ENCODE measurements around the gene DPP10.

DPP10 gene

GRCh38 chr2:115568643-115569042, 1126.2 kb downstream of the DPP10 start:
- DNase-seq (ENCODE audit: low spot score), result no peak

DNA sequence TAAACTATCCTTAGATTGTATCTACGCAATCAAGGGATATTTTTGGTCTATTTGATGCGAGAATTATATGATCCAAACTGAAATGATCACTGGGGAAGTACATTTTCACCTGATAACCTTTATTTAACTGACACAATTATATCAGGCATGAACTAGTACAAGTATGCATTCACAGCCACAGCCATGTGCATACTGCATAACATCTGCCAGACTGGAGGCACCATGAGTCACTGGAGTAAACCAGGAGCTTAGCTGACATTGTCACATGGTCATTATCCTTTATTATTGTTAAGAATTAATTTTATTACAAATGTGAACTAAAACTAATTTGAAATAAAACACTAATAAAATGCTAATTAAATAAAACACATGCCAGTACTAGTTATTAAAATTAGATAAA, 1127.1 kb downstream of the DPP10 start:
- no peak for DNase-seq (ENCODE audit: low spot score)

GRCh38 chr2:115572746-115573145, 1130.3 kb downstream of the DPP10 start:
- DNase-seq (ENCODE audit: low spot score), result no peak

GRCh38 chr2:115573756-115574155, 1131.3 kb downstream of the DPP10 start:
- DNase-seq (ENCODE audit: low spot score), result no peak

- no peak for DNase-seq (ENCODE audit: low spot score)
Observed at GRCh38 chr2:115574667-115575066, 1132.2 kb downstream of the DPP10 start.

GRCh38 chr2:115580784-115581183, 1138.3 kb downstream of the DPP10 start:
- DNase-seq (ENCODE audit: low spot score), result no peak

GRCh38 chr2:115584507-115584906, 1142.1 kb downstream of the DPP10 start:
- no peak for DNase-seq (ENCODE audit: low spot score)

DNA sequence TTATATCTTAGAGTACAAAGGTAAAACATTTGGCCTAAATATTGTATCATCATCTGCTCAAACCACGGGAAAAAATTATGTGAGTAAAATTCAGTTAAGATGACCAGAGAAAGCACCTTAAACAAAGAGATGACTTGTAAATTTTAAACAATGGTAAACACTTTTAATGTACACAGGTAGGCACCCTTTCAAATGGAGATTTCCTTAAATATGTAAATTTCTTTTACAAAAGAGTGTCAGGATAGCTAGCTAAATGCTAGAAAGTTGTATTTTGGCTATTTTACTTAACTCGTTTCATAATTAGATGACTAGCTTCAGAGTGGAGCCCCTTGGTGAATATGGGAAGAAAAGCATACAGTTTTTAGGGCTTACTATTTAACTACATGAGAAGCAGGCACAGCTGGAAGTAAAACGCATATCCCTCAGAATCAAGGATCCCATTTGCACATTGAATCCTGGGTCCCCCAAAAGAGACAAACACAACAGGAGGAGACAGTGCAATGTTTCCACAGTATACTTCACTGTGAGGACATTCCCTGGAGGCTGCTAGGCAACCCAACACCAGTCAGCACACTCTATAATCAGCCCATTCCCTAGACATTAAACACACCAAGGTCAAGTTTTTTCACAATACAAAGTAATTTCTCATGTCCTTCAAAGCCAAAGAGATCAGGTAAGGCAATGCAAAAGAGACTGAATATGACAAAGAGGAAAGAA, 1154.4 kb downstream of the DPP10 start:
- no peak for DNase-seq (ENCODE audit: low spot score)

DNA sequence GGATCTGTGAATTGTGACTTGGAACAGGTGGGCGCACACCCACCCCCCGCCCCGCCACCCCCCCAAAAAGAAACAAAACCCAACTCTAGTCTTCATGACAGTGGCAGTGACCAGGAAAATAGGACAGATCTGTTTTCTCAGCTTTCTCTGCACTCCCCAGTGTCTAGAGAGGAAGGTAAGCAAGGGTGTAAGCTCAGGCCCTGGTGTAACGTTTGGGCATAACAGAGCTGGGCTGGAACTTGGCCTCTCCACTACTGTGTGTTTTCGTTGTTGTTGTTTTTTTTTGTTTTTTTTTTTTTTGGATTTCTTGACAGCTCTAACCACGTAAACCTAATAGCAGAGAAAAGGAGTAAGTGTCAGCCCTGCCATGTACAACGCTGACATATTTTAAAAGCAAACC, 1160.8 kb downstream of the DPP10 start:
- DNase-seq (ENCODE audit: low spot score), result no peak

GRCh38 chr2:115606350-115606749, 1163.9 kb downstream of the DPP10 start:
- DNase-seq (ENCODE audit: low spot score), result no peak

DNA sequence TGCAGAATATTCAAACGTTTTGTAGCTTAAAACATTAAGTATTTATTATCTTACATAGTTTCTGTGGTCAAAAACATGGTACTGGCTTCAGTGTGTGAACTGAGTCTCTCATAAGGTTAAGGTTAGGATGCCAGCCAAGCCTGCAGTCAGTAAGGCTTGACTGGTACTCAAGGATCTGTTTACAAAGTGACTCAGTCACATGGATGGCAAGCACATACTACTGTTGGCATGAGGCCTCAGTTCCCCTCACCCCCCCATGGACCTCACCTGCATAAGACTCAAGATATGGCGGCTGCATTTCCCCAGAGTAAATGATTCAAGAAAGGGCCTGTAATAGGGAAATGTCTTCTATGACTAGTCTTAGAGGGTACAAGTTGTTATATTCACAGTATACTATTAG, 1167.5 kb downstream of the DPP10 start:
- DNase-seq (ENCODE audit: low spot score), result no peak

DNA sequence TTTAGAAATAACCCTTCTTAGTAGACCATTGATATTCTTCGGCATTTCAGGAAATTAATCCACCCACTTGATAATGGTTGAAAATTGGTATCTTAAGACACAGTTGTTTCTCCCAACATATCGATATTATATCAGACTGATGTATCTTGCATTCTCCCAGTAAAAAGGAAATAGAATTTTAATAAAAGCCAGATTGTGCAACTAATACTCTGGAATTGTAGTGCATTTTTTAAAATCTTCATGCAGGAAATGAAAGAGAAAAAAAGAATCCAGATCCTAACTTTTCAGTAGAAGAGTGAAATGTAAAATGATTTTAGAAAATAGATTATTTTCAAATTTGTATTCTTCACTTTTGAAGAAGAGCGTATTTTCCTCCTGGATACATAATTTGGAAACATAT, 1168.4 kb downstream of the DPP10 start:
- DNase-seq (ENCODE audit: low spot score), result no peak

GRCh38 chr2:115624332-115624731, 1181.9 kb downstream of the DPP10 start:
- DNase-seq (ENCODE audit: low spot score), result no peak

GRCh38 chr2:115634578-115634977, 1192.1 kb downstream of the DPP10 start:
- no peak for DNase-seq (ENCODE audit: low spot score)

DNA sequence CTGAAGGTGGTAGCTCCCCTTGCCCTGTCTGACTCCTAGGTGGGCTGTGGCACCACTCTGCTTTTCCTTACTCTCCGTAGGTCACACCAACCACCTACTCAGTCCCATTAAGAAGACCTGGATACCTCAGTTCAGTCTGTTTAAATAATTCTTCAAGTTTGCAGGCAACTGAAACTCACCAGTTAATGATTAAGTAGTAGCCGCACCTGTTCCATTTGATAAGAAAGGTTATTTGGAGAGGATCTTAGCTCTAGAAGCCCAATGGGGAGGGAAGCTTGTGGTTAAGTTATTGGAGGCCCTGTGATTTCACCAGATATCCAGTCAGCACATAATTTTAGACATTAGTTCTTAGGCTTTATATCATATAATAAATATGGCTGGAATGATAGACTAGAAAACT, 1193.0 kb downstream of the DPP10 start:
- no peak for DNase-seq (ENCODE audit: low spot score)

DNA sequence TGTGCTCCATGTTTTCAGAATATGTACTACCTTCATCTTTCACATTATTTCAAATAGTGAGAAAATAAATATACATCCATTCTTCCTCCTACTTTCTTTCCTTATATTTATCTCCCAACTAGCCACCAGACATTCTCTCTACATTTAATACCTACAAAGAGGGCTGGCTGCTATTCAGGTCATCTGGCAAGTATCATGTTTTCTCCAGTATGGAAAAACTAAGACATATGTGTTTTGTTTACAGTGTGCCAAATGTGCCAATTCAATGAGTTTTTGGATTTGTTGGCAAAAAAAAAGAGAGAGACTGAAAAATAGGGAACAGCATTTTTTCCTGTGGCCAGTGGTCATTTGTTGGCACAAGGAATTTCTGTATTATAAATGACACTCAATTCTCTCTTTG, 1207.3 kb downstream of the DPP10 start:
- no peak for DNase-seq (ENCODE audit: low spot score)

- DNase-seq (ENCODE audit: low spot score), result no peak
Observed at GRCh38 chr2:115650827-115651226, 1208.4 kb downstream of the DPP10 start.

GRCh38 chr2:115652652-115653051, 1210.2 kb downstream of the DPP10 start:
- DNase-seq (ENCODE audit: low spot score), result no peak

- no peak for DNase-seq (ENCODE audit: low spot score)
Observed at GRCh38 chr2:115654362-115654761, 1211.9 kb downstream of the DPP10 start.

- DNase-seq (ENCODE audit: low spot score), result no peak
Observed at GRCh38 chr2:115678129-115678528, 1235.7 kb downstream of the DPP10 start.

DNA sequence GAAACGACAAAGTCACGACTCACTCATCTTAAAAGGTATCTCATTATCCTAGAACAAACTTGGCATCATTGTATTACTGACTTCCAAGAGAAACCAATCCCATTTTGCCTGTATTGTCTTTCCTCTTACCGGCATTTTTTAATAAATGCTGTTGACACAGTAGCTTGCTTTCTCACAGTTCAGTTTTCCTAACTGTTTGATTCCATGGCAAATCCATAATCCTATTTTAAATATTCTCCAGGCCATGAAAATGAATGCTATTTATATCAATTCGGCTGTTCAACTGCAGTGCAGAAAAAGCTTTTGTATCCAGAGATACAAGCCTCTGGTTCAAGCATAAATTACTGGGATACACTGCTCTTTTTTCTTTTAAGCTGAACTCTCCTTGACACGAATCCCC, 1241.9 kb downstream of the DPP10 start:
- no peak for DNase-seq (ENCODE audit: low spot score)

GRCh38 chr2:115691409-115691808, 1249.0 kb downstream of the DPP10 start:
- no peak for DNase-seq (ENCODE audit: low spot score)

GRCh38 chr2:115694651-115695050, 1252.2 kb downstream of the DPP10 start:
- no peak for DNase-seq (ENCODE audit: low spot score)

- no peak for DNase-seq (ENCODE audit: low spot score)
Observed at GRCh38 chr2:115733190-115733775, 1290.8 kb downstream of the DPP10 start.

Measured in left forelimb (tissue), 1 donor.